COR-L47 (cell line): ENCODE measurements around the gene SH3GLB1.
A peak's percentile ranks its signal among the peaks of the same experiment; 100 is the strongest.

Source experiments
- DNase-seq: peaks from one replicate; lab custom pipeline; 2025; lab: John Stamatoyannopoulos, UW

Gene SH3GLB1

DNA sequence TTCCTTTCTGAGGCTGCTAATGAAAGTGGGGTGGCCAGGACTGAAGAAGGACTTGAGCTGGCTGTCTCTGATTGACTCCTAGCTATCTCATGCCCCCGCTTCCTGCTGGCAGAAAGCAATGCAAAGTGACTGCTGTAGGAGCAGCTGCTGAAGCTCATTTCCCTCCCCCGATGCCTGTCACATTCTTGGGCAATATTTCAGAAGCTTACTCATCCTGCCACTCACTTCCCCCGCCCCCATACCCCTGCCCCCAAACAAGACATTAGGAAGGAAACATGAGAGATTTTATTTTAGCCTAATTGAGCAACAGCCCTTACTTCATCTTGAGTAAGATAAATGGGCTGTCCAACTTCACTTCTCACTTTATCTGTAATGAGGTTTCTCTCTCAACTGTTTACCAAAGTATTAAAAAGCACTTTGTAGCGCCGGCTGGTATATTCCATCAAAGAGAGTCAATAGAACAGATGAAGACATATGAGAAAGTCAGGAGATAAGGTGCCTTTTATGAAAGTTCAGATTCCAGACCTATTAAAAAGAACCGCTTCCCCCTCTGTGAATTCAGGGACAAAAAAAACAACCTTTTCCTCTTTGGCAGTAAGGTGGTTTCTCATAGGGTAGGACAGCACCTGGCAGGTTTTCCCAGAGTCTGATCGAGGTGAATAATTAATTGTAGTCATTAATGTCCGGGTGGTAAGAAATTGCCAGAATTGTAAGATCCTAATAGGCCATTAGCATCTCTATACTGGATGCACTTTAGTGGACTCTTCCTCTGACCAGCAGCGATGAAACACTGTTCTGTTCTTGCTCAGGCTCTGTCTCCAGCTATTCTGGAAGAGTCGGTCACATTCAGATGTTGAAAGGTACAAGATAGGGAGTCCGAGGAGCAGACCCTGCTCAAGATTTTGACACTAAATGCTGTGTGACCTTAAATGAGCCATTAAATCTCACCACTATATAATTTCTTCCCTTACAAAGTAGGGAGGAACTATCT lies 70.2 kb downstream of the SH3GLB1 start:
- peak; percentile 57 for DNase-seq

- no peak for DNase-seq
Observed at GRCh38 chr1:86775395-86775794, 71.0 kb downstream of the SH3GLB1 start.

DNA sequence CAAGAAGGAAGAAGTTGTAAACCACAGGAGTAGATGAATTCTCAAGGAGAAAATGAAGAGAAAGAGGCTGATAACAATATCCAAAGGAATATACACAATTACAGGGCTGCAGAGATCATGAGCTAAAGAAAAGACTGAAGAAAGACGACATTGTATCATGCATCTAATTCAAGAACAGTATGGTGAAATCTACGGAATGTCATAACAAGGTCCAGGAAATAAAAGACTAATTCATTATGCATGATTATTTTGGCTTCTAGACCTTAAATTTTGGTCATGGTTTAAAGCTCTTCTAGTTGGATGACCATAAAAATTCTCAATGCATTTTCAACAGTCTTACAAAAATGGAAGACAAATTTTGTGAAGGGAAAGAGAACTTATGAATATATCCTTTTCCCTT lies 71.7 kb downstream of the SH3GLB1 start:
- no peak for DNase-seq

DNA sequence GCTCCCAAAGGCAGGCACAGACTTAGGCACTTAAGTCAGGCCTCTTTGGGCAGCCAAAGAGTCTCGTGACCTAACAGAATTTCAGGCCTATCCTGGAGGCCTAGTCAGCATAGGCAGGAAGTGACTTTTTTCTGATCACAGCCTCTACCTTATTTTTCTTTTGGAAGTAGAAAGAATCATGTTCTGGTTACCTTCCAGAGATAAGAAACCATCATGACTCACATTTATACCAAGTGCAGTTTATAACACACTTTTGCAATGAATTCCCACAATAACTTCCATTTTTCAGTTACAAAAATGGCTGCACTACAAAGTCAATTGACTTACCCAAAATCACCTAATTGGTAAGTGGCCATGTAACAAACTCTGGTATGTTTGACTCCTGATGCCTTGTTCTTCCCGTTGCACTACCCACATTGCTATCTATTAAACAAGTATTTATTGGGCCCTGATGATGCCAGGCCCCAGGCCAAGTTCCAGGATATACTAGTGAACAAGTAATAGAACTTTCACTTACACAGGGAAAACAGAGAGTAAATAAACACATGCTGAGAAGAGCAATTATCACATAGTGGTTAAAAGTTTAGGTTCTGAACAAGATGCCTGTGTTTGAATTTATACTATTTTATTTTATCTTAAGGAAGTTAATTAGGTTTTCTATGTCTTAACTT lies 74.3 kb downstream of the SH3GLB1 start:
- no peak for DNase-seq

GRCh38 chr1:86779308-86780191 lies 75.2 kb downstream of the SH3GLB1 start:
- no peak for DNase-seq

DNA sequence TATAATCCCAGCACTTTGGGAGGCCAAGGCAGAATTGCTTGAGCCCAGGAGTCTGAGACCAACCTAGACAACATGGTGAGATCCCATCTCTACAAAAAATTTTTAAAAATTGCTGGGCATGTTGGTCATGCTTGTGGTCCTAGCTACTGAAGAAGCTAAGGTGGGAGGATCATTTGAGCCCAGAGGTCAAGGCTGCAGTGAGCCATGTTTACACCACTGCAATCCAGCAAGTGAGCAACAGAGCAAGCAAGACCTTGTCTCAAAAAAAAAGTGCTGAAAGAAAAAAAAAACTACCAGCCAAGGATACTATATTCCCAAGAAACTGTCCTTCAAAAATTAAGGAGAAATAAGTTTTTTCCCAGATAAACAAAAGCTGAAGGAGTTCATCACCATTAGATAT lies 78.1 kb downstream of the SH3GLB1 start:
- DNase-seq, result no peak

DNA sequence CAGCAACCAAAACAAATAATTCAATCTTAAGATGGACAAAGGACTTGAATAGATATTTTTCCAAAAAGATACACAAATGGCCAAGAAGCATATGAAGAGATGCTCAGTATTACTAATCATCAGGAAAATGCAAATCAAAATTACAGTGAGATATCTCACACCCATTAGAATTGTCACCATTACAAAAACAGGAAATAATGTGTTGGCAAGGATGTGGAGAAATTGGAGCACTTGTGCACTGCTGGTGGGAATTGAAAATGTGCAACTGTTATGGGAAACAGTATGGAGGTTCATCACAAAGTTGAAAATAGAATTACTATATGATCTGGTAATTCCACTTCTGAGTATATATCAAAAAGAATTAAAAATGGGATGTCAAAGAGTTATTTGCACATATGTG lies 83.2 kb downstream of the SH3GLB1 start:
- DNase-seq, result no peak

- DNase-seq, result no peak
Observed at GRCh38 chr1:86788300-86789206, 84.2 kb downstream of the SH3GLB1 start.

GRCh38 chr1:86795316-86795715 lies 90.9 kb downstream of the SH3GLB1 start:
- DNase-seq, result no peak
